Measurements from ENCODE around the gene NEK4.
"Not testable (repeated sequence)": the region's sequence is repeated elsewhere in the genome, so short reads cannot be mapped to it uniquely, and the experiment has no call there.

The NEK4 gene

GRCh38 chr3:52682016-52682415 lies 88.7 kb downstream of the NEK4 start:
- DNase-seq (ENCODE audit: low read depth), result peak; percentile 90
- H3K4me3 ChIP-seq (ENCODE audit: low read depth, low read length), result no peak overlapping the region
- TF ChIP-seq CTCF (conservative IDR thresholded peaks at IDR 0.05; ENCODE audit: low read depth, low read length), result no peak

- H3K4me3 ChIP-seq (ENCODE audit: low read depth, low read length), result no peak overlapping the region
- DNase-seq (ENCODE audit: low read depth), result no peak
- TF ChIP-seq CTCF (conservative IDR thresholded peaks at IDR 0.05; ENCODE audit: low read depth, low read length), result no peak
These were observed 89.1 kb downstream of the NEK4 start for GRCh38 chr3:52681596-52681995.

- DNase-seq (ENCODE audit: low read depth), result peak; percentile 27
- H3K4me3 ChIP-seq (ENCODE audit: low read depth, low read length), result no peak overlapping the region
These were observed 90.9 kb downstream of the NEK4 start for GRCh38 chr3:52679811-52680210.

GRCh38 chr3:52679199-52679538 lies 91.6 kb downstream of the NEK4 start:
- H3K4me3 ChIP-seq (ENCODE audit: low read depth, low read length), result no peak overlapping the region
- TF ChIP-seq CTCF (conservative IDR thresholded peaks at IDR 0.05; ENCODE audit: low read depth, low read length), result no peak
- DNase-seq (ENCODE audit: low read depth), result peak; percentile 48

More at GRCh38 chr3:52679811-52680210, 90.9 kb downstream of the NEK4 start:
- TF ChIP-seq CTCF (conservative IDR thresholded peaks at IDR 0.05; ENCODE audit: low read depth, low read length), result no peak

GRCh38 chr3:52678265-52679198 lies 92.2 kb downstream of the NEK4 start:
- H3K4me3 ChIP-seq (ENCODE audit: low read depth, low read length), result no peak overlapping the region
- peak; percentile 17 for DNase-seq (ENCODE audit: low read depth)
- no peak for TF ChIP-seq CTCF (conservative IDR thresholded peaks at IDR 0.05; ENCODE audit: low read depth, low read length)

GRCh38 chr3:52676201-52676600 lies 94.5 kb downstream of the NEK4 start:
- not testable (repeated sequence) for DNase-seq (ENCODE audit: low read depth); H3K4me3 ChIP-seq (ENCODE audit: low read depth, low read length)

- no peak overlapping the region for H3K4me3 ChIP-seq (ENCODE audit: low read depth, low read length)
- no peak for DNase-seq (ENCODE audit: low read depth)
- TF ChIP-seq CTCF (conservative IDR thresholded peaks at IDR 0.05; ENCODE audit: low read depth, low read length), result no peak
These were observed 99.1 kb downstream of the NEK4 start for GRCh38 chr3:52671676-52672075.
